VCaP (cell line): ENCODE results near the gene PDGFD.

Experiments used
- H3K27ac ChIP-seq: fragments of 450-650 bp; 2 replicates; pipeline ENCODE4 v1.5.1; 2017
- CTCF ChIP-seq: fragments of 450-650 bp; conservative IDR thresholded peaks from 2 replicates; pipeline ENCODE4 v1.5.1; 2017; ENCODE audit warnings: mild to moderate bottlenecking, moderate library complexity

The PDGFD gene

GRCh38 chr11:104001561-104002056 lies 162.3 kb downstream of the PDGFD start:
- no peak for TF ChIP-seq CTCF
- H3K27ac ChIP-seq = no peak overlapping the region

GRCh38 chr11:104000798-104001197 lies 163.1 kb downstream of the PDGFD start:
- no peak overlapping the region for H3K27ac ChIP-seq
- TF ChIP-seq CTCF = no peak

- no peak for TF ChIP-seq CTCF
- no peak overlapping the region for H3K27ac ChIP-seq
Observed at GRCh38 chr11:103998826-103999508, 165.0 kb downstream of the PDGFD start.

GRCh38 chr11:103997082-103997481 lies 166.9 kb downstream of the PDGFD start:
- TF ChIP-seq CTCF = no peak
- no peak overlapping the region for H3K27ac ChIP-seq

GRCh38 chr11:103995896-103996295 lies 168.1 kb downstream of the PDGFD start:
- H3K27ac ChIP-seq = no peak overlapping the region
- no peak for TF ChIP-seq CTCF

GRCh38 chr11:103994518-103994917 lies 169.4 kb downstream of the PDGFD start:
- TF ChIP-seq CTCF = no peak
- no peak overlapping the region for H3K27ac ChIP-seq

GRCh38 chr11:103994094-103994493 lies 169.9 kb downstream of the PDGFD start:
- H3K27ac ChIP-seq = no peak overlapping the region

More at GRCh38 chr11:103994094-103994493, 169.9 kb downstream of the PDGFD start:
- TF ChIP-seq CTCF = no peak
